GM12873 (cell line): ENCODE data around the gene KRT4.

Experiments
- TF ChIP-seq, protein P1 (sequence below): IDR thresholded peaks from 2 replicates; pipeline ENCODE4 v1.5.1; 2012; ENCODE audit warnings: low read depth, mild to moderate bottlenecking, moderate library complexity, low read length, control low read depth; ENCODE audit not compliant: insufficient read depth; ENCODE audit errors: missing control alignments

KRT4 gene

DNA sequence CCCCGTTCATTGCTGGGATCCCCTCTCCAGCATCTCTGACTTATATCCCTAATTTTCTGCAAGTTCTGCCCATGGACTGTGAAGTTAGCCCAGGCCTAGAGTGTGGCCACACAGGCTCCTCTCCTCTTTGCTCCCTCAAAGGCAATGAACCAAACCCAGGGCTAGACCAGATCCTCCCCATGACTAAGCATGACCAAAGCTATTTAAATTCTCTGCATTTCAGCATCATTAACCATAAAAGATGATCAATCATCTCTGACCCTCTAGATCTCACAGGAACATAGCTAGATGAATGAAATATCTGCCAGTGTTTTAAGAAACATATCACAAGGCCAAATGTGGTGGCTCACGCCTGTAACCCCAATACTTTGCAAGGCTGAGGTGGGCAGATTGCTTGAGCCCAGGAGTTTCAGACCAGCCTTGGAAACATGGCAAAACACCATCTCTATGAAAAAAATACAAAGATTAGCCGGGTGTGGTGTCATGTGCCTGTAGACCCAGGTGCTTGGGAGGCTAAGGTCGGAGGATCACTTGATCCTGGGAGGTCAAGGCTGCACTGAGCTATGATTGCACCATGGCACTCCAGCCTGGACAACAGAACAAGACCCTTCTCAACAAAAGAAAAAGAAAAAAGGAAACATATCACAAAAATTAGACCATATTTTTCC, 15.8 kb downstream of the KRT4 start:
- TF ChIP-seq, protein P1, sequence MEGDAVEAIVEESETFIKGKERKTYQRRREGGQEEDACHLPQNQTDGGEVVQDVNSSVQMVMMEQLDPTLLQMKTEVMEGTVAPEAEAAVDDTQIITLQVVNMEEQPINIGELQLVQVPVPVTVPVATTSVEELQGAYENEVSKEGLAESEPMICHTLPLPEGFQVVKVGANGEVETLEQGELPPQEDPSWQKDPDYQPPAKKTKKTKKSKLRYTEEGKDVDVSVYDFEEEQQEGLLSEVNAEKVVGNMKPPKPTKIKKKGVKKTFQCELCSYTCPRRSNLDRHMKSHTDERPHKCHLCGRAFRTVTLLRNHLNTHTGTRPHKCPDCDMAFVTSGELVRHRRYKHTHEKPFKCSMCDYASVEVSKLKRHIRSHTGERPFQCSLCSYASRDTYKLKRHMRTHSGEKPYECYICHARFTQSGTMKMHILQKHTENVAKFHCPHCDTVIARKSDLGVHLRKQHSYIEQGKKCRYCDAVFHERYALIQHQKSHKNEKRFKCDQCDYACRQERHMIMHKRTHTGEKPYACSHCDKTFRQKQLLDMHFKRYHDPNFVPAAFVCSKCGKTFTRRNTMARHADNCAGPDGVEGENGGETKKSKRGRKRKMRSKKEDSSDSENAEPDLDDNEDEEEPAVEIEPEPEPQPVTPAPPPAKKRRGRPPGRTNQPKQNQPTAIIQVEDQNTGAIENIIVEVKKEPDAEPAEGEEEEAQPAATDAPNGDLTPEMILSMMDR: no peak

DNA sequence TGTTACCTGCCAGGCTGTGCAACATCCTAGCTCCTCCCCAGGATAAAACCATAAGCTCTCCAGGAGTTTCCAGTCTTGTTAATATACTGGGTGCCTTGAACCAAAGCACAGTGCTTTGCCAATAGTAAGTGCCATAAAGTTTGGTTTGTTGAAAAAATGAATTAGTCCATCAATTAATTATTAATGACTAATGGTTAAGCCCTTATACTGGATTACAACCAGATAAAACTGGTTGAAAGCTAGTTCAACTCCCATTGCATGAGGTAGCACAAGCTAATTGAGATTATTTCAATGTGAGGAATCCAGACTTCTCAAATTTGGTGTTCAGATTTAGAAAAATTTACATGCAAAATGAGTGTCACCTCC, 16.4 kb downstream of the KRT4 start:
- TF ChIP-seq, protein P1: no peak

DNA sequence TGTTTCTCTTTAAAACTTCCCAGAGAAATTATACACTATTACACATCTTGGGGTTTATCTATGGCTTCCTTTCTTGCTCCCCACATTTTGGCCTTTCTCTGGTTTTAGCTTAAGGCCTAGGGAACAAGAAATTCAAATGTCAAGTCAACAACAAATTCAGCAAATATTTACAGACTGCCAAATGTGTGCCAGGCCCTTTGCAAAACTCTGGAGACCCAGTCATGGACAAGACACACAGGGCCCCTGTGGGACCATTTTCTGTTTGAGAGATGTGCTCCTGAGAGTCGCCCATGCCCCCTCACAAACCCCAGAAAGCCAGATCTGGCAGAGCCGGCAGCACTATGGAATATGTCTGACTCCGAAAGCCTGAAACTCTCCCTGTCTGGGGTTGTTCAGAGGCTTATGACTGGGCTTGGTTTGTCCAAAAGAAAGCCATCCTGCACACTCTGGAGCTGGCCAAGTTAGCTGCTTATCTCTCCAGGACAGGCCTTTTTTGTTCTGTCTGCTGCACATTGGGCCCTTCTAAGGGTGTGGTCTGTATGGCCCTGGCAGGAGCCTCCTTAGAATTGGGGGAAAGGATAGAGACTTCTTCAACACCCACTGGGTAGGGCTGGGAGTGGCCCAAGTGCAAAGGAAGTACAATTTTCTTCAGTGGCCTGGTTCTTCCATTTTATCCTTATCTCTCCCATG, 16.9 kb downstream of the KRT4 start:
- TF ChIP-seq, protein P1: no peak

DNA sequence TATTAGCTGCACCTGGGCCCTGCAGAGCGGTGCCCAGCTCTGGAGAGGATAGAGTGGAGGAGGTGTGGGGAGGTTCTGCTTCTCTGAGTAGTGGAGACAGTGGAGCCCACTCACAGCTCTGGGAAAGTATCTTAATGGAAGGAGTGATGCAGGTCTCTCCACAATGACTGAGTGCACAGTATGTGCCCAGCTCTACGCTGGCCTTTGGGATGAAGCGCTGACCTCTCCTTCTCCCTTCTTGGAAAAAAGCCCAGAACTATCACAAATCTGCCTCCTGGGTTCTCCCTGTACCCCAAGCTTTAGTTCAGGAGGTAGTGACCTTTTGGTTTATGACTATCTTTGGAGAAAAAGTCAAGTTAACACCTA, 17.5 kb downstream of the KRT4 start:
- TF ChIP-seq, protein P1: no peak

DNA sequence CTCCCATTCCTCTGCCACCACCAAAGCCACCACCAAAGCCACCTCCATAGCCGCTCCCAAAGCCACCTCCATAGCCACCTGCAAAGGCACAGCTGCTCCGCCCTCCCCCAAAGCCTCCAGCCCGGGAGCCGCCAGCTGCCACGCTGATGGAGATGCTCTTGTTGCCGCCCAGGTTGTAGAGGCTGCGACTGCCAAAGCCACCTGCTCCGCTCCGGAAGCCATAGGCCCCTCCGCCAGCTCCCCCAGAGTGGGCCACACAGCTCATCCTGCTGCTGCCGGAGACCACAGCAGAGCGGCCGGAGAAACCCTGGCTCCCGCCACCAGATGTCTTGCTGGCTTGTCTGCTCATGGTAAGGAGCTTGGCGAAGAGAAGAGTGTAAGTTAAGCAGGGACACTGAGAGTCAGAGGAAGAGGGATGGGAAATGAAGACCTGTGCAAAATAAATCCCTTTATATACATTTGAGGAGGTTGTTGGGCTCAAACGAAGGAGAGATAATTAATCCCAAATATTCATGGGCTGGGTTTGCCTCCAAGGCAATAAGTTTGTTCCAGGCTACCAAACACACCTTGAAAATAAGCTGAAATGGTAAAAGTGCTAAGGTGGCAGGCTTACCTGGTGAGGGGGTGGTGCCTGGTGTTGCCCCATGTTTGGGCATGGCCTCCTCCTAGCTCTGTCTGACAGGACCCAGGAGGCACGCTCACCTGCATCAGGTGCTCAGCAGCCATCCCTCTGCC, 18.1 kb downstream of the KRT4 start, which contains the start of gene KRT3:
TSS of gene KRT3 (minus strand) at position 424 of the 735 bp plus-strand sequence. CDS start at position 349, 75 bp downstream.
- TF ChIP-seq, protein P1: no peak

DNA sequence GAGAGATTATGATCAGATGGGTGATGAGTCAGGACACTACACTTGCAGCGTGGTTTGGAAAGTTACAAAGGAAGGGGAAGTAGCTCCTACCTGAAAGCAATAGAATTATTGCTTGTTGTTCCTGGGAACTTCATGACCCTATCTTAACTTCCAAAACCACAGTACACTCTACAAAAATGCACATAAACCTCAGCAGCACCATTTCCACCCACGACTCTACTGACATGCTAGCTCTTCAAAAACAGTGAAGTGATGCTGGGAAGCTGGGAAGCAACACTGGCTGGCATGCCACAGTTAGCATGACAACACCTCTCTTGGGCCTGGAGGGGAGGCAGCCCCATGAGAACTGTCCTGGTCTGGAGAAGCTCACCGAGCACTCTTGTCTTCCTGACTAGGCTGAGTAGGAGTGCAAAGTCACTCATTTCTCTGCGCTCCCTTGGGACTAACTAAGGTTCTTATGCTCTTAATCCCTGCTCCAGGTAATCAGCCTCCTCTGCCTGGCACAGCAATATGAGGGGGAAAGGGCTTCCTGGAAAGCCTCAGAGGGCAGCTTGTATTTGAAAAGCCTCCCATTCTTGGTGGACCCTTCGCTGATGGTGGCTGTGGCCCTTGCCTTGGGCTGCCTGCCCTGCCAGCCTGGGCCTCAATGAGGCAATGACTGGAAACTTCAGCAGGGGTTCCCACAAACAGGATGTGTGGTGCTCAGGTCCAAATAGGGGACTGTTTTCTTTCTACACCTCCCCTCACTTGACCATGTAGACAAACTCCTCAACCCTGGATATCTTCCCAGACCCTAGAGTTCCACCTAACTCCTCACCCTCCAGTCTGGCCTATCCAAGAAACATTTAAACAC, 19.2 kb downstream of the KRT4 start:
- TF ChIP-seq, protein P1: no peak
